Esophagus mucosa (tissue), 1 donor: ENCODE data around the gene NR1I2. TPM values are rescaled to one million over a fixed set of nuclear protein-coding genes. Genes with fewer than 3 reads are reported as not detected.

Experiments
- ATAC-seq: fragments of 200-7000 bp; cut with Tn5 transposase; one replicate; pipeline ENCODE4 v1.9.1; 2020
- total RNA-seq: library from RNA; stranded (reverse); gene quantifications from one replicate; pipeline ENCODE4 v1.2.4, GENCODE V29; 2023
- donor health status: DM: yes; HTN: yes; CAD: no.

Gene NR1I2
- total RNA-seq, 1 donor from 2014 or later = not detected

DNA sequence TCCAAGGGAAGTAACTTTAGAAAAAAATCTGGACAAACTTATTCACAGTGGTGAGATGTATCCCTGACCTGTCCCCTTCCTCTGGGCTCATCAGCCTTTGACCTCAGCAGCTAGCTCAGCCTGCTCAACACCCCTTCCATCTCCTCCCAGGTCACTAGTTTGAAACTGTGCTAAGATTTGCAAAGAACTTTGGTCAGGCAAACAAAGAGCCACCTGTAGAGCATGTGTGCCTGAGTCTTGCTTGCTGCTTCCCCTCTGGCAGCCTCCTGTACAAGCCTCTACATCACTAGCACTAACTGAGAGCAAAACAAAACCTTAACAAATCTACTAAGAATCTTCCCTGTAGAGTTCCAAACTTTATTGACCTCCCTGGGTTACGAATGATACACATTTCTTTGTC is 43.9 kb downstream of the NR1I2 start:
- ATAC-seq = no peak

DNA sequence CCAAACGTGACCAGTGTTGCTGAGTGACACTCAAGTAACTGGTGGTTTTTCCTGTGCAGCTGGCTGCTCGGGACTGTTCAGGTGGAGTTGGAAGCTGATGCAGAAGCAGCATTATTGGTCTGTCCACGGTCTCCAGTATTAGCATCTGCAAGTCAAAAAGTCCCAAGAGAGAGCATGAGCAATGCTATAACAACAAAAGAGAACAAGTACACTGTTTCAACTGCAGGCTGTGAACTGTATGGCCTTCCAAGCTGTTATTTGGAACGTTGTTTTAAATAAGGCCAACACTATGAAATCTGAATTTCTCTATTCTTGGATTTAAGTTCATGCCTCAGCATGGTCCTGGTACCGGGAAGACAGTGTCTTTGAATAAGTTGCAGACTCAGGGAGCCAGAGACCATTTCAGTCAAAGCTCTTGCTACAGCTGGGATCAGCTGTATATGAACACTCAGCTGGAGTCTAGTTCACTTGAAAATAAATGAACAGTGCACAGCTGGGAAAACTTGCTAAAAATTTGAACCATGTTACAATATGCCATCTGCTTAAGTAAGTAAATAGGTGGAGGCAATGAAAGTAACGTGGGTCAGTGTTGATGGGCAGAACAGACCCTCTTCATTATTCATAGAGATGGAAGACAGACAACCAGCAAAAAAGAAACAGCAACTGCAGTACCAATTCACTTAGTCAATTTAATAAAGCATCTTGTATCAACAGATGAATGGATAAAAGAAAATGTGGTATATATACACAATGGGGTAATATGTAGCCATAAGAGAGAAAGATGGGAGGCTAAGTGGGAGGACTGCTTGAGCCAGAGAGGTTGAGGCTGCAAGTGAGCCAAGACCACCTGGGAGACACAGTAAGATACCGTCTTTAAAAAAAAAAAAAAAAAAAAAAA is 45.1 kb downstream of the NR1I2 start:
- no peak for ATAC-seq

DNA sequence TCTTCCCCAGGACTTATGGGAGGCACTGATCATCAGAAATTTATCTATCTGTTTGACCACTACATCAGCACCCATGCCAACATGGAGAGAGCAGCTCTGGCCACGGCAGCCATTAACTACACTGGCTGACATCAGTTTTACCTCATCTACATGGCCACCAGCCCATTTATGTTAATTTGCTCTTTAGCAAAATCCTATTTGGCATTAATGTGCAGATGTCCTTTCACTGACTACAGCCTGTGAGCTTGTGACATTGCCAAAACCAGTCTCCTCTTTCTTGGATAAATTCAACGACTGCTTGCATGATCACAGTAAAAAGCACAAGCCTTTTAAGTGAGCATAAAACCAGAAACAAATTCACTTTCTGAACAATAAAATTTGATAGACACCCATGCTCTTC is 47.5 kb downstream of the NR1I2 start:
- ATAC-seq = no peak

DNA sequence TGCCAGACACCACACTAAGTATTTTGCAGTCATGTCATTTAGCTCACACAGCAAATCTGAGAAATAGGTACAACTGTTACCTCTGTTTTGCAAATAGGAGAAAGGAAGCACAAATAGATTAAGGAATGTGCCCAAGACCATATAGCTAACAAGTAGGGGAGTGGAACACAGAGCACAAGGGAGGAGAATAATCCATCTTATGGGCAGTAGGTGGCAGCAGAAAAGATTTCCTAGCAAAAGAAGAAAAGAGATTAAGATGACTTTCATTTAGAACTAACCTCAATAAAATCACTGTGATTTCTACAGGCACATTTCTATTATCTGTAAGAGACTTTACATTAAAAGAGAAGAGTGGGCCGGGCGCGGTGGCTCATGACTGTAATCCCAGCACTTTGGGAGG is 49.1 kb downstream of the NR1I2 start:
- ATAC-seq = no peak

DNA sequence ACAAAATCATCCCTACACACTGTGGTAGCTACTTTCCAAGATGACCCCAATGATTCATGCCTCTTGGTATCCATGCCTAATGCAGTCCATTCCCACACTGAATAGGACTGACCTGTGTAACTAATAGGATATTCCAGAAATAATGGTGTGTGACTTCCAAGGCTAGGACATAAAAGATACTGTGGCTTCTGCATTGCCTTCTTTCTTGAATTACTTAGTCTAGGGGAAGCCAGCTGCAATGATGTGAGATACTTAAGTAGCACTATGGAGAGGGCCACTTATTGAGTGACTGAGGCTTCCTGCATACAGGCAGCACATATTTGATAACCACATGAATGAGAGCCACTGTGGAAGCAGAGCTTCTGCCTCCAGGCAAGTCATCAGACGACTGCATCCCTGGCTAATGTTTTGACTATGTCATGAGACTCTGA is 50.1 kb downstream of the NR1I2 start:
- ATAC-seq = no peak

DNA sequence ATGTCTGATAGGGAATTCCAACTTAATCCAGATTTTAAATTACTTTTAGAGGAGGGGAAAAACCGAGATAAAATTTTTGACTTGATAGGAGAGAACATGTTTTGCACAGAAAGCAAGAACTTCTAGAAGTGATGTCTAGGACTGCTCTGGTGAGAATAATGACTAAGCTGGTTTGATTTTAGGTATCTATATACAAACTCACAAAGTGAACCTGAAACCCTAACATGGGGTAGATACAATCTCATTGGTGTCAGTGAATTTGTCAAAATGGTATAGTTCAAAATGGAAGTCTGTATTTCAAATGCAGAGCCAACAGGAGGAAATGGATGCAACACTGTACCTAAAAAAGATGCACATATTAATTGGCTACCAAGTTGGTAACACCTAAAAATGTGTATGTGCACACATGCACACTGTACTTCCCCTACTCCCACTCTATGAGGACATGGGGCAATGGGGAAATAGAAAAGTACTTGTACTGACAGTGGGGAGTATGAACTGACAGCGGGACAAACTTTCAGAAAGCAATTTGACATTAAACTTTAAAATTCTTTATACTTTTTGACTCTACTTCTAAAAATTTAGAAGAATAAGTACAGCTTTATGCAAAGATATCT is 53.0 kb downstream of the NR1I2 start:
- ATAC-seq = no peak

DNA sequence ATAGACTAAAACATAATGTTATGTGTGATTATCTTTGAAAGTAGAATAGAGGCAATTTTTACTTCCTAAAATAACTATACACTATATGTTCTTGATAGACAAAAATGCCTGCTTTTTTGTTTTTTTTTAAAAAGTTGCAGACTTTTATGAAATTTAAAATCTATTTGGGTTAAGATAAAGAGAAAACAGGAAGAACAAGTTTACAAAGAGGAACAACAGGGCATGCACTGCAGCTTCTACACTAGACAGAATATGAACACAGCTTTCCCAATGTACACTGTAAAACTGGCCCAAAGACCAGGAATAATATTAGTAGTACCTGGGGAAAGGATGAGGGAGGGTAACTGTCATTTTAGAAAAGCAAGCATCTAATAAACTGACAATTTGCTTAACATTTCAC is 53.7 kb downstream of the NR1I2 start:
- no peak for ATAC-seq

DNA sequence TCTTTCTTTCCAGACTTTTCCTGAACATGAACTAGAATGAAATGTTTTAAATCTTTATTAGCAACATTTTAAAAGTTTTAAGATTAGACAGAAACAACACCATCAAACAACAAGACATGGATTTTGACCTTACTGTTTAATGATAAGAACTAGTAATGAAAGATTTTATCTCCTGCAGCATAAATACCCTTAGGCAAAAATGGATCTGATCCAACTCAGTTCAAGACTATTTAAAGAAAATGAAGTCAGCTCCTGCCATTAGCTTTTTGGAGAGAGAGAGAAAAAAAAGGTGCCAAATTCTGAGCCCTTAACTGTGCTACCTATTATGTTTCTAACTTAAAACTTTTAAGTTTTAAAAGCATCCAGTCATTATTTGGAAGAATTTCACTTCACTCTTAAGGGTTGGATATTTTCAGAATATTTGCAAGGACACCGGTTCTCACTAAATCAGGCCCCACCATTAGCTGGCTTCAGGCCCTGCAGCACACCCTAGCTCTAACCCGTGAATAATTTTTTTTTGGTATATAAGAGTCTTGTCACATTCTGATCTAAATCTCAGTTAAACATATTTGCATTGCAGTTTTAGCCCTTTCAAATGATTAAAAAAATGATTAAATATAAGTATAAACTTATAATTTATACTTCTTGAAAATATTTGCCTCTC is 60.0 kb downstream of the NR1I2 start:
- ATAC-seq = no peak

DNA sequence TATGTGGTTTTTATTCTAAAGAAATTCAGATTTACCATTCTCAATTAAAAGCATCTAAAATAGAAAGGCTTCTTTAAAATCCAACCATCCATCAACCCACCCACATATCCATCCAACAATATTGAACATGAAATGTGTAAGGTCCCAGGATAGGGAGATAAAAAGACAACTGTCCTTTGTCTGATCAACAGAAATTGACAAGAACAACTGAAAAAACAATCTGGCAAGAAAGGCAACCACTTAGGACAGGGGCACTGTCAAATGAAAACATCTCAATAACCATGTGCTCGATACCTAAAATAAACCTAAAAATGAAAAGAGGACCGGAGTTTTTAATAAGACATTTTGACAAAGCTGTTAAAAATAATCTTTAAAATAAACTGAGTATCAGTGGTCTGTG is 67.2 kb downstream of the NR1I2 start:
- no peak for ATAC-seq

DNA sequence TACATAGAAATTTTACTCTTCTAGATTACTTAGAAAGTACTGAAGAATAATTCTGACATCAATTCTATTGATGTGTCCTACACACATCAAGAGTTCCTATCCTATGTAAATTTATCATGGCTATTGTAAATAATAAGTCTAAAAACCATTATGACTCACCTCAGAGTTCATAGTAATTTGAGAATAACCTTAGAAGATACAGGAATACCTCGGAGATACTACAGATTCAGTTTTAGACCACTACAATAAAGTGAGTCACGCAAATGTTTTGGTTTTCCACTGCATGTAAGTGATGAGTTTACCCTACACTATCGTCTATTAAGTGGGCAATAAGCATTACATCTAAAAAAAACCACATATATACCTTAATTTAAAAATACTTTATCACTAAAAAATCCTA is 74.8 kb downstream of the NR1I2 start:
- ATAC-seq = no peak

DNA sequence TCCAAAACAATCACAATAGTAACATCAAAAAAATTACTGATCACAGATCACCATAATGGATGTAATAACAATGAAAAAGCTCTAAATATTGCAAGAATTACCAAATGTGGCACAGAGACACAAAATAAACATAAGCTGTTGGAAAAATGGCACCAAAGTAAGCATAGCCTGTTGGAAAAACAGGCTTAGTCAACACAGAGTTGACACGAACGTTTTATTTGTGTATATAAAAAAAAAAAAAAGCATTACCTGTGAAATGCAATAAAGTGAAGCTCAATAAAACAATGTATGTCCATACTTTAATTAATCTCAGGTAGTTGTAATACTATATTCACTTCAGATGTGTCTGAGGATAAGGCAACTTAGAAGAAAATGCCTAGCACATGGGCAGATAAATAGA is 77.1 kb downstream of the NR1I2 start:
- no peak for ATAC-seq

DNA sequence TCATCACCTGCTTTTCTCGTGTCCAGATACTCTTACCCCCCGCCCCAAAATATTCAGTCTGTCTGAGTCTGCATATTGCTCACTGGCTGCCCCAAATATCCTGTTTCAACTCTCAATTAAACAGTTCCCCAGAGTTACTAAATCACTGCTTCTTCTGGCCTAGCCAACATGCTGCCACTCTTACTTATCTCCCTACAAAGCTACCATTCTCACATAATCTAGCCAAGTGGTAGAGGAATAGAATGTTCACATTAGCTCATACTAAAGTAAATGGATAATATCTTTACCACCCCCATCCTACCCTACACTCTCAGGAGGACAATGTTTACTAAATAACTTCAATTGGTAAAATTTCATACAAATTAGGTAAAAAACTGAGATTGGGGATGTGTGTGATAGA is 77.8 kb downstream of the NR1I2 start:
- ATAC-seq = no peak

DNA sequence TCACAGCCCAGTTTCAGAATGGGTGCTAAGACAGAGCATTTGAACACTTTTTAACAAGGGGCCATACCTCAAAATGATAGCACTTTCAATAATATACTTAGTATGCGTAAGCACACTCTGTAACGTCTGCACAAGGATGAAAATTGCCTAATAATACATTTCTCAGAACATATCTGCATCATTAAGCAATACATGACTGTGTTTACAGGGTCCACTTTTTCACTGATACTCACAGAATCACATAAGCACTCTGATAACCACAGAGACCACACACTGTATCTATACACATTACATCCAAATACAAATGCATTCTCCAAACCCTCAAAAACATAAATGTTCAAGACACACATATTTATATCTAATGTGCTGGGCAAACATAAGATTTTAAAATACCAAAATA is 79.8 kb downstream of the NR1I2 start:
- no peak for ATAC-seq

DNA sequence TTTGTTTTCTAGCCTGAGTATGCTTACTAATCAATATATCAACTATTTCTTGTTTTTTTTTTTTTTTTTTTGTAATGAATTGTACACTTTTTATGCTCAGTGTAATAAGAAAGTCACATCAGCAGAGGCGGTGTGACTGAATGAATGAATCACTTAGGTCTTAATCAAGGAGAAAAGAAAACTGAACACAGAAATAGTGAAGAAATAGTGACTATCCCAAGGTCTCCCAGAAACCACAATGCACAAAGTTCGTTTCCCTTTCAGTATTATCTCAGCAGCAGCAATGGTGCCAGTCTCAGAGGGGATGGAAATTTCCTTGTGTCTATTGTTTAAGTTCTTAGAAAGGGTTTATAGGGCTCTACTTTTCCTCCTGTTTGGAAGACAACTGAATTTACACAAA is 80.7 kb downstream of the NR1I2 start:
- no peak for ATAC-seq

DNA sequence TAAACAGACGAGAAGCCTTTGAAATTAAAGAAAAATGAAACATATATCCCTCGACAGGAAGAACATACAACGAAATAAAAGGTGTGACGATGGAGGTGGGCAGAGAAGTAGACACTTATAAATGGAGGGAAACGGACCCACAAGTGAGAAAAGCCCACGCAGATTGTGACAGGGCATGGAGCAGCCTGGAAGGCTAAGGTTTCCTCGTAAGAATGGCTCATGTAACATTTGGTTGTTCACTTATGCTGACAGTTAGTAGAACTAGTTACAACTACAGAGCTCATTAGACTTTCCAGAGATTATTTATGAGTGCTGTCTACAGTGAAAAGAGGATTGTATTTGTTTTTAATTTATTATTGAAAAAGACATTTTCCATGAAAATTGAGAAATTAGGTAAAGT is 82.6 kb downstream of the NR1I2 start:
- ATAC-seq = no peak

Other genes starting within 250 kb of the NR1I2 start
- gene CD80, start 222.5 kb upstream of the NR1I2 start, total RNA-seq = 0.08 TPM
- gene ADPRH, start 202.6 kb upstream of the NR1I2 start, total RNA-seq = 2.1 TPM
- gene PLA1A, start 184.2 kb upstream of the NR1I2 start, total RNA-seq = 0.92 TPM
- 0.60 TPM for gene POPDC2, start 121.5 kb upstream of the NR1I2 start, total RNA-seq
- gene COX17, start 104.7 kb upstream of the NR1I2 start, total RNA-seq = 24.9 TPM
- not detected for gene CFAP91, start 79.1 kb upstream of the NR1I2 start, total RNA-seq